Parathyroid adenoma (tissue), 2 donors: Measurements from ENCODE around the gene FLYWCH1.
A peak's percentile ranks its signal among the peaks of the same experiment; 100 is the strongest.

ENCODE experiments used
- H2AFZ ChIP-seq: fragments of 300-600 bp; sonication (generic); one replicate; pipeline ENCODE4 v1.7.0; 2017; ENCODE audit warnings: antibody characterized with exemption, mild to moderate bottlenecking
- H3K27ac ChIP-seq: fragments of 300-600 bp; sonication (generic); one replicate; pipeline ENCODE4 v1.7.0; 2017
- H3K27me3 ChIP-seq: fragments of 300-600 bp; sonication (generic); one replicate; pipeline ENCODE4 v1.7.0; 2017; ENCODE audit warnings: low read length; ENCODE audit not compliant: control insufficient read depth, insufficient read depth
- H3K36me3 ChIP-seq: fragments of 300-600 bp; sonication (generic); one replicate; pipeline ENCODE4 v1.7.0; 2017; ENCODE audit warnings: low read length; ENCODE audit not compliant: control insufficient read depth, insufficient read depth
- H3K4me1 ChIP-seq: fragments of 300-600 bp; sonication (generic); one replicate; pipeline ENCODE4 v1.7.0; 2017; ENCODE audit warnings: control low read depth
- H3K4me2 ChIP-seq: fragments of 300-600 bp; sonication (generic); one replicate; pipeline ENCODE4 v1.7.0; 2017; ENCODE audit warnings: low read length
- H3K4me3 ChIP-seq: fragments of 300-600 bp; sonication (generic); one replicate; pipeline ENCODE4 v1.7.0; 2017; ENCODE audit warnings: low read depth, low read length
- H3K79me2 ChIP-seq: fragments of 300-600 bp; sonication (generic); one replicate; pipeline ENCODE4 v1.7.0; 2017; ENCODE audit warnings: control low read depth
- H3K9ac ChIP-seq: fragments of 300-600 bp; sonication (generic); one replicate; pipeline ENCODE4 v1.7.0; 2017; ENCODE audit warnings: mild to moderate bottlenecking
- H3K9me3 ChIP-seq: fragments of 300-600 bp; sonication (generic); one replicate; pipeline ENCODE4 v1.7.0; 2017; ENCODE audit warnings: low read length; ENCODE audit not compliant: control insufficient read depth
- TF ChIP-seq, protein P1 (sequence below): fragments of 300-600 bp; sonication (generic); IDR thresholded peaks from one replicate; pipeline ENCODE4 v1.7.0; 2017; ENCODE audit warnings: antibody characterized with exemption, mild to moderate bottlenecking
- donor health status: primary hyperparathyroidism.

The FLYWCH1 gene

DNA sequence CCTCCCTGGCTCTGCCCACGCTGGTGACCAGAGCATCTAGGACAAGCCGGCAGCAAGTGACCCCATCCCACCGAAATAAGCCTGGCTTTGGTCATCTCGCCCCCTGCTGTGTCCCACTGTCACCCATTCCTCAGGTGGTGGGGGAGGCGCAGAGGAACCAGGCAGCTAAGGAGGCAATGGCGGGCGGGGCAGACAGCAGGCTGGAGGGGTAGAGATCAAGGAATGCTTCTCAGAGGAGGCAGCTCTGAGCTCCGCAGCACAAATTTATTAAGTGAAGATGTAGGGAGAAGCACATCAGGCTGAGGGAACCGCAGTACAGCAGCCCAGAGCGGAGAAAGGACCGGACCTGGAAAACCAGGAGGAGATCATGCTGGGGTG, 44.8 kb downstream of the FLYWCH1 start:
- TF ChIP-seq, protein P1, sequence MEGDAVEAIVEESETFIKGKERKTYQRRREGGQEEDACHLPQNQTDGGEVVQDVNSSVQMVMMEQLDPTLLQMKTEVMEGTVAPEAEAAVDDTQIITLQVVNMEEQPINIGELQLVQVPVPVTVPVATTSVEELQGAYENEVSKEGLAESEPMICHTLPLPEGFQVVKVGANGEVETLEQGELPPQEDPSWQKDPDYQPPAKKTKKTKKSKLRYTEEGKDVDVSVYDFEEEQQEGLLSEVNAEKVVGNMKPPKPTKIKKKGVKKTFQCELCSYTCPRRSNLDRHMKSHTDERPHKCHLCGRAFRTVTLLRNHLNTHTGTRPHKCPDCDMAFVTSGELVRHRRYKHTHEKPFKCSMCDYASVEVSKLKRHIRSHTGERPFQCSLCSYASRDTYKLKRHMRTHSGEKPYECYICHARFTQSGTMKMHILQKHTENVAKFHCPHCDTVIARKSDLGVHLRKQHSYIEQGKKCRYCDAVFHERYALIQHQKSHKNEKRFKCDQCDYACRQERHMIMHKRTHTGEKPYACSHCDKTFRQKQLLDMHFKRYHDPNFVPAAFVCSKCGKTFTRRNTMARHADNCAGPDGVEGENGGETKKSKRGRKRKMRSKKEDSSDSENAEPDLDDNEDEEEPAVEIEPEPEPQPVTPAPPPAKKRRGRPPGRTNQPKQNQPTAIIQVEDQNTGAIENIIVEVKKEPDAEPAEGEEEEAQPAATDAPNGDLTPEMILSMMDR: no peak
- Histone ChIP-seq H3K4me3 (no peak overlapping the region), H3K79me2 (no peaks in the 10 kb centered on the region), H3K4me2 (no peak overlapping the region), H3K36me3 (no peaks in the 10 kb centered on the region), H3K27ac (no peak overlapping the region), H2AFZ (no peak overlapping the region), H3K9me3 (no peaks in the 10 kb centered on the region), H3K4me1 (no peaks in the 10 kb centered on the region), H3K27me3 (no peaks in the 10 kb centered on the region), H3K9ac (no peak overlapping the region)

GRCh38 chr16:2959206-2959605, 47.5 kb downstream of the FLYWCH1 start:
- H3K27me3 ChIP-seq: no peaks in the 10 kb centered on the region
- H3K4me1 ChIP-seq: peaks cover 8% of the 10 kb centered on the region
- no peak overlapping the region for H3K27ac ChIP-seq
- no peaks in the 10 kb centered on the region for H3K9me3 ChIP-seq
- H3K4me2 ChIP-seq: no peak overlapping the region
- TF ChIP-seq, protein P1: no peak
- H3K36me3 ChIP-seq: no peaks in the 10 kb centered on the region
- H3K9ac ChIP-seq: no peak overlapping the region
- H2AFZ ChIP-seq: no peak overlapping the region
- no peaks in the 10 kb centered on the region for H3K79me2 ChIP-seq
- no peak overlapping the region for H3K4me3 ChIP-seq

DNA sequence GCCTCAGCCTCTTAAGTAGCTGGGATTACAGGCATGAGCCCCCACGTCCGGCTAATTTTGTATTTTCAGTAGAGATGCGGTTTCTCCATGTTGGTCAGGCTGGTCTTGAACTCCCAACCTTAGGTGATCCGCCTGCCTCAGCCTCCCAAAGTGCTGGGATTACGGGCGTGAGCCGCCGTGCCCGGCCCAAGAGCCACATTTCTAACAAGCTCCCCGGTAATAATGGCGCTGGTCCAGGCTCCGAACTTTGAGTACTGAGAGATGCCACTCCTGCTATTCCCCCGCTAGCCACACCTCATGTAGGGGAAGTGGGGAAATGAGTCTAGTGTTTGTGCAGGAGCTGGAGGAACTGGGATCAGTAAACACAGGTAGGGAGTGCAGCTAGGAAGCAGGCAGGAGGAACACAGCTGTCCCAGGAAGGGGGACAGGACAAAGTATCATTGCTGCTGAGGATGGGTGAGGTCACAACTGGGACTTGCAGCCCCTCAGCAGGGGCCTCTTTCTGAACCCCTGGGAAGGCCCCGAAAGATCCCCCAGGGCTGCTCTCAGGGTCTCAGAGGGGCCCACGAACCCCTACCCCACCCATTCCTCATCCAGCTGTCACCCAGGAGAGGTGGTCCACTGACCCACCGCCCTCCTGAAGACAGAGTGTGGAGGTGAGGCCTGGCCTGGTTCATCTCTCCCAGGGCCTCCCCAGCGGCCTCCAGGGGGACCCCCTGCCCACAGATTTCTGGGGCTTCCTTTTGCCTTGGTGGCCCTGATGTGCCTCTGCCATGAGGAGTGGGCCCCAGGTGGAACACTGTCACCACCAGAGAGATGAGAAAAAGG, 48.7 kb downstream of the FLYWCH1 start:
- TF ChIP-seq, protein P1: no peak
- H3K79me2 ChIP-seq: no peaks in the 10 kb centered on the region
- H2AFZ ChIP-seq: no peak overlapping the region
- peaks cover 15% of the 10 kb centered on the region for H3K4me1 ChIP-seq
- no peak overlapping the region for H3K4me3 ChIP-seq
- H3K9ac ChIP-seq: no peak overlapping the region
- no peaks in the 10 kb centered on the region for H3K27me3 ChIP-seq
- H3K9me3 ChIP-seq: no peaks in the 10 kb centered on the region
- H3K27ac ChIP-seq: no peak overlapping the region
- H3K4me2 ChIP-seq: no peak overlapping the region
- H3K36me3 ChIP-seq: no peaks in the 10 kb centered on the region

DNA sequence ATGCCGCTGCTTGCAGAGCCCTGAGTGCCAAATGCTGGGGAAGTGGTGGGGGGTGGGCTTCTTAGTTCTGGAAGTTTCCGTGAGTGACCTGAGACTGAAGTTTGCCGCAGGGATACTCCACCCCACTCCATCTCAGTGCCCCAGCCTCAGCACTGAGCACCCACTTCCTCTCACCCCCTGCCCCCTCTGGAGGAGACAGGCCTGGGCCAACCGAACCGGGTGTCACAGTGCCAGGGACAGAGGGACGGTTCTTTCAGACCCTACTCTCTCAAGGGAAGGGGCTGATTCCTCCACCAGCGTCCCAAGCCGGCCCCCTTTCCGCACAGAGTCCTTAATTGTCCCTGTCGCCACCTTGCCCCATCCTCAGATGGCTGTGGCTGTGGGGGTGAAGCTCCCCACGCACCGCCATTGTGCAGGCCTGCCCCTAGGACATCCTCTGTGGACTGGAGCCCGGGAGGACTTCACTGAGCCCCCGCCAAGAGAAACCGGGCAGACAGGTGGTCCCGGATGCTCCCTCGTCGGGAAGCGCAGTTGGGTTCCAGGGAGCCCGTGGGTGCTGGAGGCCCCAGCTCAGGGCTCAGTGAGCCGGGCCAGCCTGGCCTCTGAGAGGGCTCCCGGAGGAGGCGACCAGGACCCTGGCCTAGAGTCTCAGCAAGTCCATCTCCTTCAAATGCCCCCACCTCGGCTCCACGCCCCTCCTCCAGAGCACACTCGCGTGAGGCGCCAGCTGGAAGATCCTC, 50.8 kb downstream of the FLYWCH1 start:
- H3K4me1 ChIP-seq: peaks cover 15% of the 10 kb centered on the region
- TF ChIP-seq, protein P1: no peak
- H3K27me3 ChIP-seq: no peaks in the 10 kb centered on the region
- no peak overlapping the region for H3K4me3 ChIP-seq
- H3K79me2 ChIP-seq: no peaks in the 10 kb centered on the region
- no peaks in the 10 kb centered on the region for H3K9me3 ChIP-seq
- no peaks in the 10 kb centered on the region for H3K36me3 ChIP-seq
- peak overlapping the region; percentile 38 for H2AFZ ChIP-seq
- H3K27ac ChIP-seq: no peak overlapping the region
- H3K9ac ChIP-seq: no peak overlapping the region
- H3K4me2 ChIP-seq: no peak overlapping the region
